Measurements from ENCODE around the gene TBC1D20.
"Not testable (repeated sequence)": the region's sequence is repeated elsewhere in the genome, so short reads cannot be mapped to it uniquely, and the experiment has no call there.

Gene TBC1D20

GRCh38 chr20:462199-462991 is at the start of gene TBC1D20:
TBC1D20 (minus strand) TSS chr20:462533; CDS start chr20:462405, 128 bp downstream.
- DNase-seq (ENCODE audit: low spot score) = peak; percentile 90

- DNase-seq (ENCODE audit: low spot score) = not testable (repeated sequence)
These were observed 48.2 kb upstream of the TBC1D20 start for GRCh38 chr20:510328-511057.

- DNase-seq (ENCODE audit: low spot score) = not testable (repeated sequence)
These were observed 46.0 kb upstream of the TBC1D20 start for GRCh38 chr20:508364-508787.

GRCh38 chr20:507761-508332 is 45.5 kb upstream of the TBC1D20 start:
- DNase-seq (ENCODE audit: low spot score) = no peak

- no peak for DNase-seq (ENCODE audit: low spot score)
These were observed 44.8 kb upstream of the TBC1D20 start for GRCh38 chr20:507006-507758.

GRCh38 chr20:504632-505075 is 42.3 kb upstream of the TBC1D20 start:
- DNase-seq (ENCODE audit: low spot score) = no peak

GRCh38 chr20:503048-503737 is 40.9 kb upstream of the TBC1D20 start:
- no peak for DNase-seq (ENCODE audit: low spot score)

- DNase-seq (ENCODE audit: low spot score) = no peak
These were observed 35.6 kb upstream of the TBC1D20 start for GRCh38 chr20:497979-498378.

GRCh38 chr20:496126-496696 is 33.9 kb upstream of the TBC1D20 start:
- DNase-seq (ENCODE audit: low spot score) = no peak

- DNase-seq (ENCODE audit: low spot score) = no peak
These were observed 29.8 kb upstream of the TBC1D20 start for GRCh38 chr20:492159-492558.

GRCh38 chr20:487655-488054 is 25.3 kb upstream of the TBC1D20 start:
- no peak for DNase-seq (ENCODE audit: low spot score)

- no peak for DNase-seq (ENCODE audit: low spot score)
These were observed 21.7 kb upstream of the TBC1D20 start for GRCh38 chr20:483815-484644.

- DNase-seq (ENCODE audit: low spot score) = no peak
These were observed 18.8 kb upstream of the TBC1D20 start for GRCh38 chr20:481167-481566.

GRCh38 chr20:480044-480443 is 17.7 kb upstream of the TBC1D20 start:
- DNase-seq (ENCODE audit: low spot score) = no peak

GRCh38 chr20:479487-479886 is 17.2 kb upstream of the TBC1D20 start:
- DNase-seq (ENCODE audit: low spot score) = no peak

- DNase-seq (ENCODE audit: low spot score) = peak; percentile 73
These were observed 16.7 kb upstream of the TBC1D20 start for GRCh38 chr20:478949-479429.

- DNase-seq (ENCODE audit: low spot score) = no peak
These were observed 15.9 kb upstream of the TBC1D20 start for GRCh38 chr20:478010-478948.

GRCh38 chr20:476561-477249 is 14.4 kb upstream of the TBC1D20 start:
- DNase-seq (ENCODE audit: low spot score) = not testable (repeated sequence)

Data from pons (tissue), 1 donor.